Erythroblast (primary cell): ENCODE results near the gene SORT1.

Experiments
- GATA1 ChIP-seq: IDR thresholded peaks from 2 replicates; pipeline ENCODE4 v1.6.1; 2011; ENCODE audit warnings: low read depth, mild to moderate bottlenecking, control low read depth, low read length, moderate library complexity
- POLR2A ChIP-seq: IDR thresholded peaks from 2 replicates; pipeline ENCODE4 v1.6.1; 2011; ENCODE audit warnings: mild to moderate bottlenecking, low read length

DNA sequence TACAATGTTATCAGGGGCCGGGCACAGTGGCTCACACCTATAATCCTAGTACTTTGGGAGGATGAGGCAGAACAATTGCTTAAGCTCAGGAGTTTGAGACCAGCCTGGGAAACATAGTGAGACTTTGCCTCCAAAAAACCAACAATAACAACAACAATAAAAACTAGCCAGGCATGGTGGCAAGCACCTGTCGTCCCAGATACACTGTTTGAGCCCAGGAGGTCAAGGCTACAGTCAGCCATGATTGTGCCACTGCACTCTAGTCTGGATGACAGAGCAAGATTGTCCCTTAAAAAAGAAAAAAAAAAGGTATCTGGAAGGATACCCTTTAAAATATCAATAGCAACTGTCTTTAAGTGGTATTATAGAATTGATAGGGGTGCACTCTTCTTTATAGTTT is 16.1 kb downstream of the SORT1 start:
- no peak for TF ChIP-seq POLR2A
- TF ChIP-seq GATA1: no peak
